Measurements from ENCODE around the gene KIF21A.

Gene KIF21A

GRCh38 chr12:39386335-39386734 lies 56.6 kb downstream of the KIF21A start:
- no peak for DNase-seq (ENCODE audit: low spot score)

- DNase-seq (ENCODE audit: low spot score): no peak
These were observed 59.8 kb downstream of the KIF21A start for GRCh38 chr12:39383114-39383513.

- no peak for DNase-seq (ENCODE audit: low spot score)
These were observed 62.8 kb downstream of the KIF21A start for GRCh38 chr12:39380090-39380489.

GRCh38 chr12:39378341-39378740 lies 64.6 kb downstream of the KIF21A start:
- no peak for DNase-seq (ENCODE audit: low spot score)

GRCh38 chr12:39375206-39375808 lies 67.6 kb downstream of the KIF21A start:
- no peak for DNase-seq (ENCODE audit: low spot score)

- no peak for DNase-seq (ENCODE audit: low spot score)
These were observed 70.0 kb downstream of the KIF21A start for GRCh38 chr12:39372929-39373328.

- DNase-seq (ENCODE audit: low spot score): no peak
These were observed 70.6 kb downstream of the KIF21A start for GRCh38 chr12:39372204-39372925.

- DNase-seq (ENCODE audit: low spot score): no peak
These were observed 73.2 kb downstream of the KIF21A start for GRCh38 chr12:39369756-39370155.

- no peak for DNase-seq (ENCODE audit: low spot score)
These were observed 74.0 kb downstream of the KIF21A start for GRCh38 chr12:39368891-39369290.

GRCh38 chr12:39368096-39368495 lies 74.8 kb downstream of the KIF21A start:
- DNase-seq (ENCODE audit: low spot score): no peak

GRCh38 chr12:39367494-39367893 lies 75.4 kb downstream of the KIF21A start:
- DNase-seq (ENCODE audit: low spot score): no peak

- no peak for DNase-seq (ENCODE audit: low spot score)
These were observed 77.4 kb downstream of the KIF21A start for GRCh38 chr12:39365364-39366001.

- DNase-seq (ENCODE audit: low spot score): no peak
These were observed 78.7 kb downstream of the KIF21A start for GRCh38 chr12:39364196-39364595.

- DNase-seq (ENCODE audit: low spot score): no peak
These were observed 83.3 kb downstream of the KIF21A start for GRCh38 chr12:39359645-39360044.

- no peak for DNase-seq (ENCODE audit: low spot score)
These were observed 85.9 kb downstream of the KIF21A start for GRCh38 chr12:39357041-39357440.

- DNase-seq (ENCODE audit: low spot score): no peak
These were observed 87.1 kb downstream of the KIF21A start for GRCh38 chr12:39355841-39356240.

GRCh38 chr12:39354955-39355354 lies 88.0 kb downstream of the KIF21A start:
- no peak for DNase-seq (ENCODE audit: low spot score)

- no peak for DNase-seq (ENCODE audit: low spot score)
These were observed 90.4 kb downstream of the KIF21A start for GRCh38 chr12:39352471-39353017.

GRCh38 chr12:39351153-39351552 lies 91.8 kb downstream of the KIF21A start:
- no peak for DNase-seq (ENCODE audit: low spot score)

GRCh38 chr12:39348941-39349626 lies 93.8 kb downstream of the KIF21A start:
- no peak for DNase-seq (ENCODE audit: low spot score)

- no peak for DNase-seq (ENCODE audit: low spot score)
These were observed 94.4 kb downstream of the KIF21A start for GRCh38 chr12:39348523-39348922.

GRCh38 chr12:39344926-39345325 lies 98.0 kb downstream of the KIF21A start:
- DNase-seq (ENCODE audit: low spot score): no peak
